Keratinocyte (primary cell): ENCODE data around the gene PGC.

Experiments used
- EZH2 ChIP-seq: IDR thresholded peaks from one replicate; pipeline ENCODE4 v1.6.1; 2012; ENCODE audit warnings: inconsistent platforms, mild to moderate bottlenecking, low read length, moderate library complexity
- TF ChIP-seq, protein P1 (sequence below), 3 experiments: IDR thresholded peaks in 1 of 3; conservative IDR thresholded peaks in 1 of 3; optimal IDR thresholded peaks in 1 of 3; 2 replicates in 2 of 3; 3 replicates in 1 of 3; pipeline versions ENCODE3 to v1.5.1; 2011; ENCODE audit warnings: low read length in 3 of 3, mild to moderate bottlenecking in 3 of 3, moderate library complexity in 2 of 3, control low read depth in 1 of 3, inconsistent platforms in 1 of 3; ENCODE audit not compliant: insufficient read depth in 2 of 3; ENCODE audit errors: extremely low read depth in 1 of 3

DNA sequence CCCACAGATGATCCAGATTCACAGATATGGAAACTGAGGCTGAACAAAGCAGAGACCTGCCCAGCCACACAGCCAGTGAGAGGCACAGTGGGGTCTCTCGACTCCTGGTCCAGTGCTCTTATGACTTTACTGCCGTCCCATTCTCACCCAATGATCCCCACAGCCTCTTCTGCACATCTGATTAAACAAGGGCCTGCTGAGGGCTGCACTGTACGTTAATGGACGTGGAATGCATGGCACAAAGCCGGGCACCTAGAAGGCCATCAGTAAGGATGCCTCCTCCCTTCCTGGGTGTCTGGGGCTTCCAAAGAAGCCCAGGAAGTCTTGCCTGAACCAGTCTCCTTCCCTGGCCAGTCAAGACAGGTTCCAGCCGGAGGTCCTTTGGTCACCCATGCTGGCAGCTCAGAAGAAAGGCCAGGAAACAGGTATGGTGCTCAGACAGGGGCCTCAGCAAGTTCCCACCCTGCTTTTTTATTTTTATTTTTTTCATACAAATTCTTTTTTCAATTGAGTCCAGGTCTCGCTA, 15.6 kb downstream of the PGC start:
- TF ChIP-seq, protein P1, sequence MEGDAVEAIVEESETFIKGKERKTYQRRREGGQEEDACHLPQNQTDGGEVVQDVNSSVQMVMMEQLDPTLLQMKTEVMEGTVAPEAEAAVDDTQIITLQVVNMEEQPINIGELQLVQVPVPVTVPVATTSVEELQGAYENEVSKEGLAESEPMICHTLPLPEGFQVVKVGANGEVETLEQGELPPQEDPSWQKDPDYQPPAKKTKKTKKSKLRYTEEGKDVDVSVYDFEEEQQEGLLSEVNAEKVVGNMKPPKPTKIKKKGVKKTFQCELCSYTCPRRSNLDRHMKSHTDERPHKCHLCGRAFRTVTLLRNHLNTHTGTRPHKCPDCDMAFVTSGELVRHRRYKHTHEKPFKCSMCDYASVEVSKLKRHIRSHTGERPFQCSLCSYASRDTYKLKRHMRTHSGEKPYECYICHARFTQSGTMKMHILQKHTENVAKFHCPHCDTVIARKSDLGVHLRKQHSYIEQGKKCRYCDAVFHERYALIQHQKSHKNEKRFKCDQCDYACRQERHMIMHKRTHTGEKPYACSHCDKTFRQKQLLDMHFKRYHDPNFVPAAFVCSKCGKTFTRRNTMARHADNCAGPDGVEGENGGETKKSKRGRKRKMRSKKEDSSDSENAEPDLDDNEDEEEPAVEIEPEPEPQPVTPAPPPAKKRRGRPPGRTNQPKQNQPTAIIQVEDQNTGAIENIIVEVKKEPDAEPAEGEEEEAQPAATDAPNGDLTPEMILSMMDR (optimal IDR thresholded peaks at IDR 0.05 in 1 of 3, IDR thresholded peaks at IDR 0.05 in 1 of 3, conservative IDR thresholded peaks at IDR 0.05 in 1 of 3; ENCODE audit: extremely low read depth in 1 of 3, insufficient read depth in 2 of 3, low read length in 3 of 3) = no peak
- TF ChIP-seq EZH2 = no peak
